K562 (cell line): Measurements from ENCODE around the gene POU2F1. TPM values are rescaled to one million over a fixed set of nuclear protein-coding genes. Genes with fewer than 3 reads are reported as not detected.
A peak's percentile ranks its signal among the peaks of the same experiment; 100 is the strongest.

Source experiments
- DPF2 ChIP-seq: fragments of 450-650 bp; IDR thresholded peaks from 2 replicates; pipeline ENCODE4 v1.6.1; 2016
- EP400 ChIP-seq: fragments of 450-650 bp; IDR thresholded peaks from 2 replicates; pipeline ENCODE4 v1.6.1; 2017; ENCODE audit warnings: antibody characterized with exemption, mild to moderate bottlenecking, moderate library complexity
- FOXK2 ChIP-seq, 2 experiments: fragments of 450-650 bp; IDR thresholded peaks in 1 of 2; conservative IDR thresholded peaks in 1 of 2; 2 replicates each; pipeline ENCODE4 v1.6.1; 2016; ENCODE audit warnings: low read depth in 2 of 2, mild to moderate bottlenecking in 1 of 2
- JUND ChIP-seq, 2 experiments: IDR thresholded peaks; 2 replicates in 1 of 2; 3 replicates in 1 of 2; pipeline ENCODE4 v1.6.1; 2011; ENCODE audit warnings: borderline replicate concordance in 2 of 2, low read depth in 2 of 2, low read length in 2 of 2, improper control_type of control experiment in 1 of 2, missing biosample characterization in 1 of 2, missing genetic modification characterization in 1 of 2, missing genetic modification reagents in 1 of 2
- LEF1 ChIP-seq: fragments of 450-650 bp; IDR thresholded peaks from 2 replicates; pipeline ENCODE4 v1.6.1; 2016; ENCODE audit warnings: mild to moderate bottlenecking
- MCM7 ChIP-seq, 2 experiments: fragments of 450-650 bp; IDR thresholded peaks; 2 replicates each; pipeline ENCODE4 v1.6.1; 2016 to 2018
- MTA3 ChIP-seq: fragments of 450-650 bp; formaldehyde crosslinking; IDR thresholded peaks from 2 replicates; pipeline ENCODE4 v1.6.1; 2017; ENCODE audit warnings: mild to moderate bottlenecking, borderline replicate concordance
- NFRKB ChIP-seq: fragments of 450-650 bp; IDR thresholded peaks from 2 replicates; pipeline ENCODE4 v1.6.1; 2016; ENCODE audit warnings: low read depth
- NR2C2 ChIP-seq, 2 experiments: fragments of 200-800 bp in 1 of 2; sonication (Bioruptor generic) in 1 of 2; sonication (generic) in 1 of 2; formaldehyde crosslinking in 1 of 2; IDR thresholded peaks; 2 replicates each; pipeline versions ENCODE4 v1.6.1 to v1.8.0; 2016 to 2022; ENCODE audit warnings: mild to moderate bottlenecking in 1 of 2, missing compliant biosample characterization in 1 of 2, missing genetic modification characterization in 1 of 2, missing genetic modification reagents in 1 of 2
- SMAD2 ChIP-seq: fragments of 150-350 bp; IDR thresholded peaks from 2 replicates; pipeline ENCODE4 v1.6.1; 2014; ENCODE audit warnings: low read depth, mild to moderate bottlenecking, low read length
- SNIP1 ChIP-seq: fragments of 450-650 bp; IDR thresholded peaks from 2 replicates; pipeline ENCODE4 v1.7.1; 2017; ENCODE audit warnings: low read depth, mild to moderate bottlenecking
- ZNF316 ChIP-seq: fragments of 450-650 bp; IDR thresholded peaks from 2 replicates; pipeline ENCODE4 v1.6.1; 2016
- polyA plus RNA-seq, 8 experiments: library from polyadenylated mRNA; depleted of rRNA in 4 of 8; stranded (reverse) in 5 of 8; unstranded in 3 of 8; fragments of >200 nt; fragmentation: Nextera tagmentation in 2 of 8; fragmentation: Illumina TruSeq in 1 of 8; extraction: Ambion mirVana in 2 of 8; extraction: Trizol in 1 of 8; gene quantifications; 2 replicates each; pipeline versions ENCODE4 v1.2.1 to v1.2.3, GENCODE V29; 2011 to 2014; ENCODE audit warnings: inconsistent platforms in 1 of 8, missing spikeins in 1 of 8
- total RNA-seq, 7 experiments: library from RNA; depleted of rRNA in 6 of 7; stranded (reverse); fragments of >200 nt in 6 of 7; fragmentation: Illumina TruSeq in 2 of 7; extraction: Trizol in 2 of 7; gene quantifications; 2 replicates each; pipeline versions ENCODE4 v1.2.1 to v1.2.3, GENCODE V29; 2011 to 2021; ENCODE audit warnings: low replicate concordance in 1 of 7
- TF ChIP-seq, protein P1 (sequence below), 3 experiments: fragments of 200-800 bp in 1 of 3; fragments of 250-450 bp in 1 of 3; fragments of 450-650 bp in 1 of 3; sonication (Bioruptor Pico) in 1 of 3; sonication (Bioruptor generic) in 1 of 3; formaldehyde crosslinking in 1 of 3; IDR thresholded peaks; 2 replicates each; pipeline versions ENCODE4 v1.6.1 to v1.8.0; 2016 to 2022; ENCODE audit warnings: mild to moderate bottlenecking in 2 of 3, missing genetic modification characterization in 2 of 3, missing compliant biosample characterization in 1 of 3, moderate library complexity in 1 of 3
- TF ChIP-seq, protein P2 (sequence below): IDR thresholded peaks from 3 replicates; pipeline ENCODE4 v1.6.1; 2011; ENCODE audit warnings: borderline replicate concordance, mild to moderate bottlenecking; ENCODE audit not compliant: insufficient read length, insufficient read depth
- TF ChIP-seq, protein P3 (sequence below): sonication (generic); IDR thresholded peaks from 2 replicates; pipeline ENCODE4 v1.6.1; 2016
- TF ChIP-seq, protein P4 (sequence below): sonication (generic); formaldehyde crosslinking; IDR thresholded peaks from 2 replicates; pipeline ENCODE4 v1.8.1; 2023; ENCODE audit warnings: mild to moderate bottlenecking, missing genetic modification reagents
- TF ChIP-seq, protein P5 (sequence below), 2 experiments: fragments of 200-800 bp in 1 of 2; sonication (Bioruptor generic) in 1 of 2; sonication (generic) in 1 of 2; formaldehyde crosslinking in 1 of 2; IDR thresholded peaks in 1 of 2; conservative IDR thresholded peaks in 1 of 2; 2 replicates each; pipeline versions ENCODE4 v1.5.0 to v1.6.1; 2016 to 2020; ENCODE audit warnings: missing compliant biosample characterization in 1 of 2, missing genetic modification characterization in 1 of 2, missing genetic modification reagents in 1 of 2

Gene POU2F1
- total and polyA plus RNA-seq, 9 of the 15 experiments (the other 6 are each of a cell fraction or from before 2014, with no cell fraction given): 2.6 to 22.3 (median 8.8) TPM

DNA sequence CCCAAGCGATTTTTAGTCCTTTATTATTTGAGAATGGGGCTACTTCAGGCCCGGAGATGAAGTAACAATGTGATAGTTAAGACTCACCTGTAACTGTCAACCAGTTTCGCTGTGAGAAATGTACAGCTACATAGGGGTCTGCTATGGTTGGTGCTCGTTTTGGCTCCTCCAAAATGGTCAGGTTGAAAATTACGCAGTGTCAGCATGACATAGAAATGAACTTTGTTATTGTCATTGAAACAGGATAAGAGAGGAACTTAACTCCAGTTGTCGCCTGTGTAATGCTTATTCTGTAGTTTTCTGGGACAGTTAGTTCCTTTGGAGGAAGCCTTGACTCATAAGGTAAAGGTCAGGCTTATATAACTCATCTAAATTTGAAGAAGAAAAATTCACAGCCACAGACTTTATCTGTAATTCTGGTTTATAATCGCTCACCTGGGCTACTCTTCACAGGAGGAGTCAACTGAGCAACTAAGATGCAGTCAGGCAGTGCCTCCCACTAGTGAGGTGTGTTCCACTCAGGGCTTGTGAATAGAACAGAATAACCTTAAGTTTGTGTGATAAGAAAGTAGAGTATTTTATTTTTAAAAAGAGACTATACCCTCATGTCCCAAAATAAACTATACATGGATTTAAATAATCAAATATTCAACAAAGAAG is 166.7 kb downstream of the POU2F1 start (continued):
- TF ChIP-seq NR2C2 (CRISPR knock-in tag; IDR thresholded peaks at IDR 0.05): no peak
- TF ChIP-seq NR2C2 (tag; IDR thresholded peaks at IDR 0.05): no peak
- peak; percentile 17; the same call in 1 of the 2 replicates for TF ChIP-seq EP400
- TF ChIP-seq SNIP1: no peak
- TF ChIP-seq, protein P1, sequence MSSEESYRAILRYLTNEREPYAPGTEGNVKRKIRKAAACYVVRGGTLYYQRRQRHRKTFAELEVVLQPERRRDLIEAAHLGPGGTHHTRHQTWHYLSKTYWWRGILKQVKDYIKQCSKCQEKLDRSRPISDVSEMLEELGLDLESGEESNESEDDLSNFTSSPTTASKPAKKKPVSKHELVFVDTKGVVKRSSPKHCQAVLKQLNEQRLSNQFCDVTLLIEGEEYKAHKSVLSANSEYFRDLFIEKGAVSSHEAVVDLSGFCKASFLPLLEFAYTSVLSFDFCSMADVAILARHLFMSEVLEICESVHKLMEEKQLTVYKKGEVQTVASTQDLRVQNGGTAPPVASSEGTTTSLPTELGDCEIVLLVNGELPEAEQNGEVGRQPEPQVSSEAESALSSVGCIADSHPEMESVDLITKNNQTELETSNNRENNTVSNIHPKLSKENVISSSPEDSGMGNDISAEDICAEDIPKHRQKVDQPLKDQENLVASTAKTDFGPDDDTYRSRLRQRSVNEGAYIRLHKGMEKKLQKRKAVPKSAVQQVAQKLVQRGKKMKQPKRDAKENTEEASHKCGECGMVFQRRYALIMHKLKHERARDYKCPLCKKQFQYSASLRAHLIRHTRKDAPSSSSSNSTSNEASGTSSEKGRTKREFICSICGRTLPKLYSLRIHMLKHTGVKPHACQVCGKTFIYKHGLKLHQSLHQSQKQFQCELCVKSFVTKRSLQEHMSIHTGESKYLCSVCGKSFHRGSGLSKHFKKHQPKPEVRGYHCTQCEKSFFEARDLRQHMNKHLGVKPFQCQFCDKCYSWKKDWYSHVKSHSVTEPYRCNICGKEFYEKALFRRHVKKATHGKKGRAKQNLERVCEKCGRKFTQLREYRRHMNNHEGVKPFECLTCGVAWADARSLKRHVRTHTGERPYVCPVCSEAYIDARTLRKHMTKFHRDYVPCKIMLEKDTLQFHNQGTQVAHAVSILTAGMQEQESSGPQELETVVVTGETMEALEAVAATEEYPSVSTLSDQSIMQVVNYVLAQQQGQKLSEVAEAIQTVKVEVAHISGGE (CRISPR knock-in tag; IDR thresholded peaks at IDR 0.05): 0 out of 6 replicates have a peak, but pooled peaks of 1 of the 3 experiments have one; percentile 20
- TF ChIP-seq, protein P2, sequence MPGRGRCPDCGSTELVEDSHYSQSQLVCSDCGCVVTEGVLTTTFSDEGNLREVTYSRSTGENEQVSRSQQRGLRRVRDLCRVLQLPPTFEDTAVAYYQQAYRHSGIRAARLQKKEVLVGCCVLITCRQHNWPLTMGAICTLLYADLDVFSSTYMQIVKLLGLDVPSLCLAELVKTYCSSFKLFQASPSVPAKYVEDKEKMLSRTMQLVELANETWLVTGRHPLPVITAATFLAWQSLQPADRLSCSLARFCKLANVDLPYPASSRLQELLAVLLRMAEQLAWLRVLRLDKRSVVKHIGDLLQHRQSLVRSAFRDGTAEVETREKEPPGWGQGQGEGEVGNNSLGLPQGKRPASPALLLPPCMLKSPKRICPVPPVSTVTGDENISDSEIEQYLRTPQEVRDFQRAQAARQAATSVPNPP: no peak
- no peak for TF ChIP-seq JUND (IDR thresholded peaks at IDR 0.05; ENCODE audit: borderline replicate concordance, low read depth, low read length)
- TF ChIP-seq JUND (tag; IDR thresholded peaks at IDR 0.05; ENCODE audit: borderline replicate concordance, low read depth, low read length): 0 out of 3 replicates have a peak, but pooled peaks have one; percentile 16
- 0 out of 2 replicates have a peak, but pooled peaks have one; percentile 16 for TF ChIP-seq LEF1
- TF ChIP-seq, protein P3, sequence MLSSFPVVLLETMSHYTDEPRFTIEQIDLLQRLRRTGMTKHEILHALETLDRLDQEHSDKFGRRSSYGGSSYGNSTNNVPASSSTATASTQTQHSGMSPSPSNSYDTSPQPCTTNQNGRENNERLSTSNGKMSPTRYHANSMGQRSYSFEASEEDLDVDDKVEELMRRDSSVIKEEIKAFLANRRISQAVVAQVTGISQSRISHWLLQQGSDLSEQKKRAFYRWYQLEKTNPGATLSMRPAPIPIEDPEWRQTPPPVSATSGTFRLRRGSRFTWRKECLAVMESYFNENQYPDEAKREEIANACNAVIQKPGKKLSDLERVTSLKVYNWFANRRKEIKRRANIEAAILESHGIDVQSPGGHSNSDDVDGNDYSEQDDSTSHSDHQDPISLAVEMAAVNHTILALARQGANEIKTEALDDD: peak; percentile 32; the same call in 1 of the 2 replicates
- TF ChIP-seq, protein P4, sequence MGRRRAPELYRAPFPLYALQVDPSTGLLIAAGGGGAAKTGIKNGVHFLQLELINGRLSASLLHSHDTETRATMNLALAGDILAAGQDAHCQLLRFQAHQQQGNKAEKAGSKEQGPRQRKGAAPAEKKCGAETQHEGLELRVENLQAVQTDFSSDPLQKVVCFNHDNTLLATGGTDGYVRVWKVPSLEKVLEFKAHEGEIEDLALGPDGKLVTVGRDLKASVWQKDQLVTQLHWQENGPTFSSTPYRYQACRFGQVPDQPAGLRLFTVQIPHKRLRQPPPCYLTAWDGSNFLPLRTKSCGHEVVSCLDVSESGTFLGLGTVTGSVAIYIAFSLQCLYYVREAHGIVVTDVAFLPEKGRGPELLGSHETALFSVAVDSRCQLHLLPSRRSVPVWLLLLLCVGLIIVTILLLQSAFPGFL (CRISPR knock-in tag): no peak
- TF ChIP-seq MTA3: 0 out of 2 replicates have a peak, but pooled peaks have one; percentile 18
- no peak for TF ChIP-seq SMAD2
- TF ChIP-seq FOXK2 (conservative IDR thresholded peaks at IDR 0.05 in 1 of 2, IDR thresholded peaks at IDR 0.05 in 1 of 2; ENCODE audit: low read depth in 2 of 2): peak in 1 of 2 experiments; percentile 27; a peak in 1 of 4 replicates
- TF ChIP-seq ZNF316: peak; percentile 99
- TF ChIP-seq DPF2: peak; percentile 56
- TF ChIP-seq NFRKB: 0 out of 2 replicates have a peak, but pooled peaks have one; percentile 31
- TF ChIP-seq, protein P5, sequence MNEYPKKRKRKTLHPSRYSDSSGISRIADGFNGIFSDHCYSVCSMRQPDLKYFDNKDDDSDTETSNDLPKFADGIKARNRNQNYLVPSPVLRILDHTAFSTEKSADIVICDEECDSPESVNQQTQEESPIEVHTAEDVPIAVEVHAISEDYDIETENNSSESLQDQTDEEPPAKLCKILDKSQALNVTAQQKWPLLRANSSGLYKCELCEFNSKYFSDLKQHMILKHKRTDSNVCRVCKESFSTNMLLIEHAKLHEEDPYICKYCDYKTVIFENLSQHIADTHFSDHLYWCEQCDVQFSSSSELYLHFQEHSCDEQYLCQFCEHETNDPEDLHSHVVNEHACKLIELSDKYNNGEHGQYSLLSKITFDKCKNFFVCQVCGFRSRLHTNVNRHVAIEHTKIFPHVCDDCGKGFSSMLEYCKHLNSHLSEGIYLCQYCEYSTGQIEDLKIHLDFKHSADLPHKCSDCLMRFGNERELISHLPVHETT (CRISPR knock-in tag; conservative IDR thresholded peaks at IDR 0.05 in 1 of 2, IDR thresholded peaks at IDR 0.05 in 1 of 2): 0 out of 4 replicates have a peak, but pooled peaks of 1 of the 2 experiments have one; percentile 33
- no peak for TF ChIP-seq MCM7 (IDR thresholded peaks at IDR 0.05)
